OCI-LY7 (cell line): ENCODE measurements around the gene LPCAT1. TPM values are rescaled to one million over a fixed set of nuclear protein-coding genes. Genes with fewer than 3 reads are reported as not detected.

Source experiments
- BruUV-seq: library from RNA; stranded (reverse); fragments of 400-500 nt; replicated peaks from 2 replicates; lab custom pipeline; 2021; lab: Mats Ljungman, UMichigan
- CTCF ChIA-PET: fragments of 300-600 bp; sonication (Branson Sonifier 250); formaldehyde crosslinking; loops from one replicate; lab custom pipeline; 2022; ENCODE audit warnings: antibody characterized with exemption; ENCODE audit not compliant: unreplicated experiment; lab: Charles Lee
- POLR2A ChIA-PET: fragments of 300-600 bp; sonication (Branson Sonifier 250); formaldehyde crosslinking; loops from one replicate; lab custom pipeline; 2022; ENCODE audit warnings: antibody characterized with exemption; lab: Charles Lee
- DNase-seq: peaks from one replicate; pipeline ENCODE4 v3.0.0-alpha.2; 2015; ENCODE audit warnings: low spot score
- H2AFZ ChIP-seq: fragments of 200-600 bp; sonication (generic), shearing (Covaris generic); 2 replicates; pipeline ENCODE4 v1.6.1; 2014; ENCODE audit warnings: mild to moderate bottlenecking, antibody characterized with exemption, low read length, moderate library complexity
- H3K27ac ChIP-seq: fragments of 200-600 bp; sonication (generic); 2 replicates; pipeline ENCODE4 v1.5.1; 2014; ENCODE audit warnings: mixed run types, low read depth, mild to moderate bottlenecking, moderate library complexity, low read length, inconsistent platforms; ENCODE audit not compliant: poor library complexity, severe bottlenecking
- H3K36me3 ChIP-seq: fragments of 200-600 bp; sonication (generic); 2 replicates; pipeline ENCODE4 v1.6.1; 2014; ENCODE audit warnings: mild to moderate bottlenecking, antibody characterized with exemption, low read length, moderate library complexity, mixed read lengths; ENCODE audit not compliant: insufficient read depth
- H3K4me1 ChIP-seq: fragments of 200-600 bp; sonication (generic); 2 replicates; pipeline ENCODE4 v1.5.1; 2014; ENCODE audit warnings: mild to moderate bottlenecking, low read length; ENCODE audit not compliant: insufficient read depth, poor library complexity, severe bottlenecking
- H3K4me2 ChIP-seq: fragments of 200-600 bp; sonication (generic); 2 replicates; pipeline ENCODE4 v1.6.1; 2014; ENCODE audit warnings: mild to moderate bottlenecking, low read length
- H3K4me3 ChIP-seq: fragments of 200-600 bp; sonication (generic); 2 replicates; pipeline ENCODE4 v1.5.1; 2014; ENCODE audit warnings: mild to moderate bottlenecking, low read depth, low read length; ENCODE audit not compliant: poor library complexity, severe bottlenecking
- H3K79me2 ChIP-seq: fragments of 200-600 bp; sonication (generic); 2 replicates; pipeline ENCODE4 v1.6.1; 2016; ENCODE audit warnings: low read depth, mild to moderate bottlenecking, low read length, moderate library complexity, mixed read lengths; ENCODE audit not compliant: insufficient read depth
- H3K9me2 ChIP-seq: fragments of 200-600 bp; sonication (generic); 2 replicates; pipeline ENCODE4 v1.6.1; 2016; ENCODE audit warnings: mild to moderate bottlenecking, low read length, mixed read lengths; ENCODE audit not compliant: insufficient read depth
- H3K9me3 ChIP-seq: fragments of 200-600 bp; sonication (generic); 2 replicates; pipeline ENCODE4 v1.6.1; 2014; ENCODE audit warnings: mild to moderate bottlenecking, mixed run types, low read length, mixed read lengths
- H4K20me1 ChIP-seq: fragments of 200-600 bp; sonication (generic); 2 replicates; pipeline ENCODE4 v1.6.1; 2014; ENCODE audit warnings: mild to moderate bottlenecking, antibody characterized with exemption, low read length, moderate library complexity, mixed read lengths; ENCODE audit not compliant: insufficient read depth
- CTCF ChIP-seq: fragments of 200-600 bp; sonication (generic); conservative IDR thresholded peaks from 2 replicates; pipeline ENCODE4 v1.5.1; 2014; ENCODE audit warnings: mild to moderate bottlenecking, antibody characterized with exemption, low read length, moderate library complexity, mixed read lengths
- EZH2phosphoT487 ChIP-seq: fragments of 200-600 bp; sonication (generic); IDR thresholded peaks from 2 replicates; pipeline ENCODE4 v1.6.1; 2018; ENCODE audit warnings: low read depth, borderline replicate concordance, mild to moderate bottlenecking, mixed run types, antibody characterized with exemption, low read length, moderate library complexity, mixed read lengths
- intact Hi-C: fragments of 100-400 bp; cut with micrococcal nuclease; formaldehyde crosslinking; loops from one replicate; pipeline ENCODE4 v1.10.0; 2022; ENCODE audit not compliant: unreplicated experiment
- total RNA-seq, 2 experiments: library from RNA; depleted of rRNA in 1 of 2; stranded (reverse); fragments of >200 nt in 1 of 2; shearing (Covaris generic) in 1 of 2; gene quantifications; 2 replicates each; pipeline ENCODE4 v1.2.3, GENCODE V29; 2014 to 2022

The LPCAT1 gene
- total RNA-seq, 2 experiments from 2014 or later, result 47.7 to 63.6 TPM

GRCh38 chr5:1413611-1414241 lies 110.0 kb downstream of the LPCAT1 start:
- H3K4me2 ChIP-seq, result no peak overlapping the region
- no peaks in the 10 kb centered on the region for H3K79me2 ChIP-seq
- no peaks in the 10 kb centered on the region for H3K9me2 ChIP-seq
- H3K4me3 ChIP-seq, result no peak overlapping the region
- ChIA-PET CTCF (no interaction called here), POLR2A (no interaction called here)
- no peaks in the 10 kb centered on the region for H3K9me3 ChIP-seq
- H3K27ac ChIP-seq, result no peak overlapping the region
- no peak for DNase-seq
- no peak overlapping the region for H2AFZ ChIP-seq
- TF ChIP-seq EZH2phosphoT487 (no peak), CTCF (no peak)
- no peaks in the 10 kb centered on the region for H3K36me3 ChIP-seq
- H4K20me1 ChIP-seq, result no peaks in the 10 kb centered on the region
- H3K4me1 ChIP-seq, result no peaks in the 10 kb centered on the region
- BruUV-seq, result no TSS peak
- intact Hi-C loops, result no loop called here

- Histone ChIP-seq H3K9me2 (no peaks in the 10 kb centered on the region), H3K36me3 (no peaks in the 10 kb centered on the region), H3K79me2 (no peaks in the 10 kb centered on the region), H3K27ac (no peak overlapping the region), H4K20me1 (no peaks in the 10 kb centered on the region), H3K4me2 (no peak overlapping the region), H3K4me1 (no peaks in the 10 kb centered on the region), H3K9me3 (no peaks in the 10 kb centered on the region), H3K4me3 (no peak overlapping the region), H2AFZ (no peak overlapping the region)
- BruUV-seq, result no TSS peak
- ChIA-PET POLR2A (no interaction called here), CTCF (no interaction called here)
- intact Hi-C loops, result no loop called here
- no peak for DNase-seq
- TF ChIP-seq CTCF (no peak), EZH2phosphoT487 (no peak)
Measured at GRCh38 chr5:1413211-1413610, 110.5 kb downstream of the LPCAT1 start.

- no peak for TF ChIP-seq EZH2phosphoT487
- H3K9me2 ChIP-seq, result no peaks in the 10 kb centered on the region
- POLR2A ChIA-PET, result no interaction called here
- no peak for DNase-seq
- H2AFZ ChIP-seq, result no peak overlapping the region
- H3K4me3 ChIP-seq, result no peak overlapping the region
- no peaks in the 10 kb centered on the region for H3K79me2 ChIP-seq
- no peaks in the 10 kb centered on the region for H3K9me3 ChIP-seq
- no TSS peak for BruUV-seq
- H3K36me3 ChIP-seq, result no peaks in the 10 kb centered on the region
- no peaks in the 10 kb centered on the region for H3K4me1 ChIP-seq
- no peak overlapping the region for H3K4me2 ChIP-seq
- H4K20me1 ChIP-seq, result no peaks in the 10 kb centered on the region
- intact Hi-C loops, result no loop called here
- CTCF ChIA-PET, result no interaction called here
- no peak overlapping the region for H3K27ac ChIP-seq
Measured at GRCh38 chr5:1412621-1413020, 111.1 kb downstream of the LPCAT1 start.
